SH-SY5Y (cell line): ENCODE results near the gene IL17RA.

ENCODE experiments used
- GATA2 ChIP-seq: IDR thresholded peaks from 2 replicates; pipeline ENCODE4 v1.6.1; 2011; ENCODE audit warnings: mild to moderate bottlenecking, low read depth, low read length
- GATA3 ChIP-seq: IDR thresholded peaks from 2 replicates; pipeline ENCODE4 v1.6.1; 2011; ENCODE audit warnings: low read depth, mild to moderate bottlenecking, low read length, moderate library complexity

The IL17RA gene

DNA sequence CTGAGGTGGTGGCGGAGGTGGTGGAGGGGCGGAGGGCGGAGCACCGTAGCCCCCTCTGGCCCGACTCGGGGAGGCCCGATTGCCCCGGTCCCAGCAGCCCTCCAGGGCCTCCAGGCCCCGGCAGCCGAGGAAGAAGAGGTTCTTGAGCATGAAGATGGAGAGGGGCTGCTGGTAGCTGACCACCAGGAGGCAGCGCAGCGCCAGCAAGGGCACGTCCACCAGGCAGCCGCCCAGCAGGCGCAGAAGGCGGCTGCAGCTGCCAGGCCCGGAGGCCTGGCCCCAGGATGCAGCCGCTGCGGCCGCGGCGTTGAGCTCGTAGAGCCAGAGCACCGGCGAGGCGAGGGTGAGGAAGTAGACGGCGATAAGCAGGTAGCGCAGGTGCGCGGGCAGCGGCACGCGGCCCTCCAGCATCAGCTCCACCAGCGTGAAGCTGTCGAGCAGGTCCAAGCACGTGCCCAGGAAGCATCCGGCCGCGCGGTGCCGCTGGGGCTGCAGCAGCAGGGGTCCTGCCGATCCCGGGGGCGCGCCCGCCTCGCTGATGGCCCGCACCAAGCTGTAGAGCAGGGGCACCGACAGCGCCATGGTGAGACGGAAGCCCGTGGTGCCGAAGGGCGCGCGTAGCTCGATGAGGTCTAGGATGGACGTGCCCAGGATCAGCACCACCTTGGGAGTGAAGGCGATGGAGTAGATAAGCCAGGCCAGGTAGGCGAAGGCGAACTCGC, 34.8 kb downstream of the IL17RA start:
- no peak for TF ChIP-seq GATA3
- TF ChIP-seq GATA2 = no peak

DNA sequence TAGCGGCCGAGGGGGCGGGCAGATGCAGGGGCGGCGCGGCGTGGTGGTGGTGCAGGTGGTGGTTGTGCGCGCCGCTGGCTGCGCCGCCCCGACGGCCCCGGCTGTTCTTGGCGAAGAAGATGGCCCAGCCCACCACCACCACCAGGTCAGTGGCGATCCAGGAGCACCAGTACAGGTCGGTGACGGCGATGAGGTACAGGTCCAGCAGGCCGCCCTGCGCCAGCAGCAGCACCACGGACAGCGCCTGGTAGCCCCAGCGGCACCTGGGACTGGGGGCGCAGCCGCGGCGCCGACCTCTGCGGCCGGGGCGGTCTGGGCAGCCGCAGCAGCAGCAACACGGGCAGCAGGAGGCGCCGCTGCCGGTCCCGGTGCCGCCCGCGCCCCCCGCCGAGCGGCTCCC, 35.5 kb downstream of the IL17RA start:
- no peak for TF ChIP-seq GATA3
- TF ChIP-seq GATA2 = no peak

DNA sequence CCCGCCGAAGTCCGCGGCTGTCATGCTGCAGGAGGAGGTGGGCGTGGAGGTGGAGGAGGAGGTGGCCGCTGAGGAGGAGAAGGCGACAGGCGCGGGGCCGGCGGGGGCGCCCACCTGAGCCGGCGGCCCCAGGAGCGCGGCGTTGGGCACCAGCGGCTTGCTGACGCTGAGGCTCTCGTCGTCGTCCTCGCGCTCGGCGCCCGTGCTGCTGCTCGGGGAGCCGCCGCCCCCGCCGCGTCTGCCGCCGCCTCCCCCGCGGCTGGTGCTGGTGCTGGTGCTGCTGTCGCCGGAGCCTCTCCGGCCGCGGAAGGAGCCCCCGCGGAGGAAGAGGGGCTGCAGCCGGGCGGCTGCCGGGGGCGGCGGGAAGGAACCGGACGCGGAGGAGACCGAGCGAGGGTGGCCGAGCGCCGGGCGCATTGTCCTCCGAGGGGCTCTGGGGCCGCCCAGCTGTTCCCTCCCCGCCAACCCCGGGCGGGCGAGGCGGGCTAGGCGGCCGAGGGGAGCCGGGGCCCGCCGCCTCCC, 36.0 kb downstream of the IL17RA start:
- TF ChIP-seq GATA2 (no peak), GATA3 (no peak)

DNA sequence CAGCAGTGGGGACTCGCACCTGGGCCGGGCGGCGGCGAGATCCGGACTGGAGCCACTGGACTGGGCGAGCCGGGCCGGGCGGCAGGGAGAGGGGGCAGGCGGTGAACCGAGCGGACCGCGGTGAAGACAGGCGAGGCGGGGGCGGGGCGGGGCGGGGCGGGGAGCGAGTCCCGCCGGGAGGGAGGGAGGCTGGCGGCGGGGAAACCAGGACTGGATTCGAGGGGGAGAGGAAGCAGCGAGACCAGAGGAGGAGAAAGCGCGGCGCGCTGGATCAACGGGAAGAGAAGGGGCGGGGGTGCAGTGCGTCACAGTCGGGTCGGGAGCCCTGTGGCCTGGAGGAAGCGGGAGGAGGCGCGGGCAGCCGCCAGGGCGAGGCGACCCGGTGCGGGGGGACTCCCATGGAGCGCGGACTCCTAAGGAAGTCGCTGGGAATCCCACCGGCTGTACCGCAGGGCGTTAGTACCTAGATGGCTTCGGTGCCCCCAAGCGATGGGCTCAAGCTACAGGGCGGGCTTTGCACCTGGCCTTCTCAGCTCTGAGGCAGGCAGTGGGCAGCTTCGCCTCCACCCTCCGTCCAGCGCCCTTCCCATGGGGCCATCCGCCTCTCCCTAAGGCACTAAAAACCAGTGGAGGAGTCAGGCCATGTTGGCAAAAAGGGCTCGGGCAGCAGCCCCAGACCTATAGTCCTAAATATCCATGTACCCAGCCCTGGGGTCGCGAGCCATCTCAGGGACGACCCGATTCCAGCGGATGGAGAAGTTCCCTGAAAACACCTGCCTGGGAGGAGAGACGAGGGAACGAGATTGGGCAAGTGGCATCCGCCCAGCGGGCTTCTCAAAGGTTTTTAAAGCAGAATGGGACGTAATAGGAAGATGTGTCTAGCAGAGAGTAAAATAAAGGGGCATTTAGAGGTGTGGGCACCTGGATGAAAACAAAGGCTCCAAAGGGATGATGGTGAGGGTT, 36.7 kb downstream of the IL17RA start, which contains the start of gene TMEM121B:
Gene TMEM121B (minus strand): TSS at position 128 of the 963 bp plus-strand sequence. CDS start 233 bp downstream, outside the sequence.
- TF ChIP-seq GATA3 = no peak
- TF ChIP-seq GATA2 = no peak

DNA sequence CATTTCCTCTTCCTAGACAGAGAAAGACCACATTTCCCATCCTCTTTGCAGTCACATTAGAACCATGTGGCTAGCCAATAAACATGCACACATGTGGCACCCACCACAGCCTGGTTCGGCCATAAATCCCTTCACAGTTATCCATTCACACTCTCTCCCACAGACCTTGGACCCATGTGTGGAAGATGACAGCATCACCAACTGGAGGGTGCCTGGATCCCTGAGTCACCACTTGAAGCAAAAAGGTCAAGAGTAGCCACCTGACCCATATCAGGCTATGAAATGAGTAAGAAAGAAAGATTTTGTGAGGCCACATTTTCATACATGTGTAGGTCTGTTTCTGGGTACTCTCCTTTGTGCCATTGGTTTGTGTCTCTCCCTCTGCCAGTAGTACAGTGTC, 45.4 kb downstream of the IL17RA start:
- TF ChIP-seq GATA2 (no peak), GATA3 (no peak)

DNA sequence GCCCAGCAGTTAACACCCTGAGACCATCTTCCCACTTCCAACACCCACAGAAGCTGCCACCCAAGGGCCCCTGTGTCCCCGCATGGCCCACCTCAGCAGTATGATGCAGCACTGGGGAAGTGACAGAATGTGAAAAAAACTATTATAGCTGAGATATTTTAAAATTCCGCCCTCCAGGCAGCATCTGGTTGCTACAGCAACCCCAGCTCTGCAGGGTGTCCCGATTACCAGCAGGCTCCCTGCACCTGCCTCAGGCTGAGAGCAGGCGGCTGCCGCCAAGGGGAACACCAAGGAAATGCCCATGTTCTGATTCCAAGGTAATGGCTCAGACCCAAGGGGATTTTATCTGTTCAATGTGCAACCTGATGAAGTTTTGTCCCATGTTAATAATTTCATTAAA, 46.9 kb downstream of the IL17RA start:
- TF ChIP-seq GATA2 (no peak), GATA3 (no peak)

DNA sequence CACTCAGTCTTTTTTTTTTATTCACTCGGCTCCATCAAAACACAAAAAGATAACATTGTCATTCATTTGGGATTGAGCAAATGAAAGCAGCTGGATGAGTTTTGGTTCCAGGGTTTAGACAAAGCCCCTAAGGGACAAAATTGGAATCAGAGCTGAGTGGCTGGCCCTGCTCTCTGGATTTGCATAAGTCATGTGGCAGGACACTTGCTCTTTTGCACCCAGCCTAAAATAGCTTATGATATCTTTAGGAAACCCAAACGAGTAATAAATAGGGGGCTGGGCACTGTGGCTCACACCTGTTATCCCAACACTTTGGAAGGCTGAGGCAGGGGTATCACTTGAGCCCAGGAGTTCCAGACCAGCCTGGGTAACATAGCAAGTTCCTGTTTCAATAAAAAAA, 47.3 kb downstream of the IL17RA start:
- TF ChIP-seq GATA3 (no peak), GATA2 (no peak)

DNA sequence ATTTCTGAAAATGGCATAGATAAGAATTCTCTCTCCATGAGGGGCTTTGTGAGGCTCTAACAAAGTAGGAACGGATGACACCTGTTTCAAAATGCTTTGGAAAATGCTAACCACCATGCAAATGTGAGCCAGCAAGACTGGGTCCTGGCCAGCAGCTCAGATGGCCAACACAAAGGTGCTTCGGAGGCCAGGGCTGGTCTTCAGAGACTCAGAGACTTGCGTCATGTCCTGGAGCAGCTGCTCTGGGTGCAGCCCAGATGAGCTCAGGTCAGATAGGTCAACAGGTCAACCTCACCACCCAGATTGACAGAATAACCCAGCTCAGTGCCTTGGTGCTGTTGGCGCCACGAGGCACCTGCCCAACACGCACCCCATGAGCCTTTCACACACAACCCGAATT, 48.3 kb downstream of the IL17RA start:
- no peak for TF ChIP-seq GATA2
- no peak for TF ChIP-seq GATA3

DNA sequence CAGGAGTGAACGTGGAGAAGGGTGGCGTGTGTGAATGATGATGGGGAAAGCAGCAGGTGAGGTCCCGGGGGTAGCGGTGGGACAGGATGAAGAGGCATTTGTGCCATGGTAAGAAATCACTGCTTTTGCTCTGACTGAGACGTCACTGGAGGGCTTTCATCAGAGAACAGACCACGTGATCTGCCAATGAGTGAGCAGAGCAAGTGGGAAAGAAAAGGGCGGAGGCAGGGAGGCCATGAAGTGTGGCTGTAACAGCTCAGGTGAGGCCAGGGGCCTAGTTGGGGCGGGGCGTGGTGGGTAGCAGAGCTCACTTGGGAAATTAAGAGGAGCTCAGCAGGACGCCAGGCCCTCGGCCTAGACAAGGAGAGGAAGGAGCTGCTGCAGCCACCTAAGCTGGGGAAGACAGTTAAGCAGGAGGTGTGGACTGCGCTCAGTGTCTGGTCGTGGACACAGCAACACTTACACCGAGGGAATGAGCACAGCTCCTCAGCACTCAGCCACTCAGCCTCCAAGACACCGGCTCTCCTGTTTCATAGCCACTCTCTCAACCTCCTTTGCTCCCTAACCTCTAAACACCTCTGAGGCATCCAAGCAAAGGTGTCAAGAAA, 50.5 kb downstream of the IL17RA start:
- TF ChIP-seq GATA2 (no peak), GATA3 (no peak)

DNA sequence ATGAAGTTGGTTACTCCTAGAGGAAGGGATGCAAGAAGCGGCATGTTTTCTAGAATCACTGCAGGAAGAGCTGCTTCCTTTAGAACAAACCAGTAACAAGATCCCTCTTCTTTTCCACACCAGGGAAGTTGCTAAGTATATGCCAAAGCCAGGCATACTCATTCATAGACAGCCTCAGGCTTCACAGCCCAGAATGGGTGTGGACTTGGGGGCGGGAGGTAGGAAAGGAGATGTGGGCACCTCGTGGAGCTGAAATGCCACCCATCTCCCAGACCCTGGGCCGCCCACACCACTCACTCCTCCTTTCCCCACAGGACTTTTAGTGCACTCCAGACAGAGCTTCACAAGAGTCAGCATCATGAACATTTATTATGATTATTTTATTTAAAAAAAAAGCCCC, 52.4 kb downstream of the IL17RA start:
- no peak for TF ChIP-seq GATA2
- no peak for TF ChIP-seq GATA3

DNA sequence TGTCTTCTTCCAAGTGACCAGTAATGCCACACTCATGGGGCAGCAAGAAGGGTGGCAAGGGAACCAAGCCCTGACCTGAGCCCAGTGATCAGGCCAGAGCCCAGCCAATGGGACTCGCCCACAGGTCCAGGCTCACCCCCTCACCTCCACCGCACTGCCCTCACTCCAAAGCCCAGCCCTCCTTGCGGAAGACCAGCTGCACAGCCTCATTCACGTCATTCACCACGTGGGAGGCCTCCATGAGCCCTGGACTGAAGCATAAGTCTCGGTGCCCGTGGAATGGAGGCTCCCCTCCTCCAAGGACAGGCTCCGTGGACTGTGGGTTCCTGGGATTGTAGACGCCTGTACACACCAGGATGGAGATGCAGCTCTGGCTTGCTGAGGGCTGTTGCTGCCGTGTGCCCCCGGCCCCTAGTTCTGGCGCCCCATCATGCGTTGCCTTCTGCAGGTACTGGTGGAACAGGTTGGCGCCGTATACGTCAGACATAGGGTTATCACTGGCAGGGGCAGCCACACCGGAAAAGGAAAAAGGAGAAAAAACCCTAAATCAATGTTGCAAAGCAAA, 53.1 kb downstream of the IL17RA start:
- TF ChIP-seq GATA3 (no peak), GATA2 (no peak)

DNA sequence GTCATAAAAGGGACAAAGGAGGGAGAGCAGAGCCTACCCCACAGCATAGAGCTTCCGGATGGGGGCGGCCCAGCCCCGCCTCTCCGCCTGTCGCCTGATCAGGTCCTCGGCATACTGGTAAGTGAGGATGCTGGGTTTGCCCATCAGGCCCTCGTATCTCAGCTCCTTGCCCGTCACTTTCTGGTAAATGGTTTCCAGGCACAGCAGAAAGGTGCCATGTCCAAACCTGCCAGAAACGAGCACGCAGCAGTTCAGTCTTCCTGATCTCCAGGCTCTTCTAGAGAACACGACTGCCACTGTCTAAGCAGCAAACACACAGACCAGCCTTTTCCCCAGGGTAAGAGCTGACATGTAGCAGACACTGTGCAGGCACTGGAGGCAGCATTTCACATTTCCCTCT, 53.7 kb downstream of the IL17RA start:
- TF ChIP-seq GATA2 (no peak), GATA3 (no peak)

DNA sequence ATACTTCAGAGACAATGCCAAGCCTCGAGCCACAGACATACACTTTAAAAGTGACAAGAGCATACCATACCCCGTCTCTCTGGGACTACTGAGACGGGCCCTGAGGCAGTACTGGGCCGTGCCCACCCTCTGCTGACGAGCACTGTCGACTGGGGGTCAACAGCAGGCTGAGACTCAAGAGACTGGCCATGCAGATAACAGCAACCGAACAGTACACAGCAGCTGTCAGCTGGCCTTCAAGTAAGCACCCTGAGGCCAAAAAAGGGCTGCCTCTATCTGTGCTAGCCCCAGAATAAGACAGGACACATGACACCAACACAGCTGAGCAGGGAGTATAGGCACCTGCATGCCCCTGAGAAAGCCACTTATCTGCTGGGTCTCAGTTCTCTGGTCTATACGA, 55.2 kb downstream of the IL17RA start:
- TF ChIP-seq GATA2 (no peak), GATA3 (no peak)
